ENCODE measurements around the gene SMCO3.

The SMCO3 gene

DNA sequence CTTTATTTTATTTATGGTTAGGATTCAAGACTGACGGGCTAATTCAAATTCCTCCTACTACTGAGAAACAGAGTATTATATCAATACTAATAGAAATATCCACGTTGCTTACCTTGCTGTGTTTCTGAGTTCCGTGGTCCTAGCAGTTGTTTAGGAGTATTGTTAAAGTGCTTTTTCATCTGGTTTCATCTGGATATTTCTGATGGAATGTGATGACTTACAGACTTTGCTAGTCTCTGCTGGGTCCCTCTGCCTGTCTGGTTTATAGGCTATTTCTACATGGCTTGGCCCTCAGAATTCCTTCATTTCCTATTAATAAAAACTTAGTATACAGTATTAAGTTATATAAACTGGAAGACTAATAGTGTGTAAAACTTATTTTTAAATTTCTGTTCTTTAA lies at the start of gene SMCO3:
Gene SMCO3 (minus strand): TSS at position 169 of the 400 bp plus-strand sequence. CDS start 7,502 bp downstream, outside the sequence.
- no peak for DNase-seq

- DNase-seq = no peak
These were observed 46.5 kb upstream of the SMCO3 start for GRCh38 chr12:14860490-14860889.

DNA sequence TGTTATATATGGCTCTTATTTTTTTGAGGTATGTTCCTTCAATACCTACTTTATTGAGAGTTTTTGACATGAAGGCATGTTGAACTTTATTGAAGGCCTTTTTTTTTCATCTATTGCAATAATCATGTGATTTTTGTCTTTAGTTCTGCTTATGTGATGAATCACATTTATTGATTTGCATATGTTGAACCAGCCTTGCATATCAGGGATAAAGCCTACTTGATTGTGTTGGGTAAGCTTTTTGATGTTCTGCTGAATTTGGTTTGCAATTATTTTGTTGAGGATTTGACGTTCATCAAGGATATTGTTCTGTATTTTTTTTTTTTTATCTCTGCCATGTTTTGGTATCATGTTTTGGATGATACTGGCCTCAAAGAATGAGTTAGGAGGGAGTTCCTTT lies 44.5 kb upstream of the SMCO3 start:
- DNase-seq = no peak

- DNase-seq = no peak
These were observed 40.7 kb upstream of the SMCO3 start for GRCh38 chr12:14854586-14855183.

- no peak for DNase-seq
These were observed 40.0 kb upstream of the SMCO3 start for GRCh38 chr12:14853961-14854360.

DNA sequence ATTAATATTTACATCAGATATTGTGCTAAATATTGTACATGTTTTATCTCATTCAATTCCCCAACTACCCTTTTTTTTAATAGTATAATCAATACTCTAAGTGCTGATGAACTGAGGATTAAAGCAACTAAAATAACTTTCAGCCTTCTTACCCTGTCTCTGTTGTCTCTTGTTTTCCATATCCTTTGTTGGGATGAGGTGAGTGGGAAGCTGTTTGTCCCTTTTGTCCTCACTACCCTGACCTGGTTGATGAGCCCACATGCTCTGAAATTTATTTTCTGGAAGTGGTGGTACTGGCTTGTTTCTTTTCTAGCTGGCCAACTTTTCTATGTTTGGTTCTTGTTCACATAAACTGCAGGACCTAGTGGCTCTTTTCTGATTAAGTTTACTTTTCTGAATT lies 38.9 kb upstream of the SMCO3 start:
- no peak for DNase-seq

DNA sequence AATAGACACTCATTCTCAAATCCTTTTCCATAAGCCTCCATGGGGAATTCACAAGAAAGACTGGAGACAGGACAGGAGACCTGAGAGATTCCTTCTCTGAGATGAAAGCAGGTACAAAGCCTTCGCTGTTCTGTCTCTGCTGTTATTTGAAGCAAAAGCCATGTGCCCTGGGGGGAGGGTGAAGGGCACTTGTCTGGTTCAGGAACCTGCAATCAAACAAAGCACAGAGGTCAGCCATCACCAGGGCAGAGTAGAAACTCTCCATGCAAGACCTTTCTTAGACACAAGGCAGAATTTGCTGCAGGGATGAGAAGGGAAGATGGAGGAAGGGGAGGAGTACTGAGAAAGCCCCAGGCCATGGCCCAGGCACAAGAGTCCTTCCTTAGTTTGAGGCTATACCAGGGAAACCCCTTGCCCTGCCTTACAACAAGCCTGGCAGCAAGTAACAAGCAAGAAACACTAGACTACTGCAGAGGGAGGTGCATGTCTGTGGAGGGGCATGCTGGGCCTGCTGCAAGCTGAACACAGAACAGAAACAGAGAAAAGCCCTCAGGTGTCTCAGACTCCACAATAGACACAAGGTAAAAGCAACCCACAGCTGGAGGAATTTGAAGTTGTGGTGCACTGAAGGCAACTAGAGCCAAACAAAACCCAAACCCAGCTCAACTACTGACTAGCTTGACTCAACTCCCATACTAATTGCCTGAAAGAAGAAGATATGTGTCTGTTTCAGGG lies 37.1 kb upstream of the SMCO3 start:
- no peak for DNase-seq

DNA sequence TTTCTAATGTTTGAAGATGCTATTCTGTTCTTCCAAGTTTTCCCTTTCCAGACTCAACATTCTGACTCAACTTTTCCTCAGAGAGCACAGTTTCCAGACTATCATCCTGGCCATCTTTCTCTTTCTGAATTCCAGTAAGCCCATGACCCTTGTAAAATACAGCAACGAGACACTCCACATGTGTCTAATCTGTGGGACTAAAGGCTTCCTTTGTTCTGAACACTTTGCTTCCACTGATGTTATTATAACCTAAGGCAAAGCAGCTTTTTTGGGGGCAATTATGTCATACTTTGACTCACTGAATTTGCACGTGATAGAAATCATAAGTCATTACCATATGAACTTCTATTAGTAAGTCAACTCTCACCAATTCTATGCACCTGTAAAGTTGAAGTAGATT lies 35.7 kb upstream of the SMCO3 start:
- DNase-seq = no peak

GRCh38 chr12:14846876-14847580 lies 33.0 kb upstream of the SMCO3 start:
- DNase-seq = no peak

- DNase-seq = no peak
These were observed 32.1 kb upstream of the SMCO3 start for GRCh38 chr12:14846042-14846587.

DNA sequence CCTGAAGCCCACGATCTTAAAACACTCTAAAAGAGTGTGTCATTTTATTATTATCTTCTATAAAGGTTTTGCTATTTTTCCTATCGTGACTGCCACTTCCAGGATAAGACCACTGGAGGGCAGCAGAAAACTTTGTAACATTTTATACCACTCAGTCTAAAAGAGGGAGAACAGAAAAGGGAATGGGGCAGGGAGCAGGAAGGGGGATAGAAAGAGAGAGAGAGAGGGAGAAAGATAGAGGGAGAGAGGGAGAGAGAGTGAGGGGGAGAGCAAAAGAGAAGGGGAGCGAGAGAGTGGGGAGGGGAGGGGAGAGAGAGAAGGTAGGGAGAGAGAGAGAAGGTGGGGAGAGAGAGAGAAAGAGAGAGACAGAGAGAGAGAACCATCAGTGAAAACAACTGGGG lies 31.4 kb upstream of the SMCO3 start:
- DNase-seq = peak; percentile 15

DNA sequence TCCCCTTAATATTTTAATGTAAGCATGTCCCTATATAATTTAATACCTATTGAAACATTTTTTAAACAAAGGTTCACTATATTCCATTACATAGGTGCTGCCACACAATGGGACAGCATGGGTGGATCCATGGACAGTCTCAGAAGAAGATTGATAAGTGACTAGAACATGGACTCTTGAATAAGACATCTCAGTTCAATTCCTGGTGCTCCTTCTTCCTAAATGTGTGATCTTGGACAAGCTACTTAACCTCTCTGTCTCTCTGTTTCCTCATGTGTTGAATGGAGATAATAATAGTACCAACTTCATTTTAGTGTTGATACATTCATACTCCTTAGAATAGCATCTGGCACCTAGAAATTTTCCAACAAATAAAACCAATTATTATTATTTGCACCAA lies 30.4 kb upstream of the SMCO3 start:
- no peak for DNase-seq

GRCh38 chr12:14843425-14843887 lies 29.5 kb upstream of the SMCO3 start, which contains the start of gene ART4:
Gene ART4, minus strand, starts transcription at chr12:14843526. Its CDS starts 413 bp downstream, at chr12:14843113.
- DNase-seq = no peak

DNA sequence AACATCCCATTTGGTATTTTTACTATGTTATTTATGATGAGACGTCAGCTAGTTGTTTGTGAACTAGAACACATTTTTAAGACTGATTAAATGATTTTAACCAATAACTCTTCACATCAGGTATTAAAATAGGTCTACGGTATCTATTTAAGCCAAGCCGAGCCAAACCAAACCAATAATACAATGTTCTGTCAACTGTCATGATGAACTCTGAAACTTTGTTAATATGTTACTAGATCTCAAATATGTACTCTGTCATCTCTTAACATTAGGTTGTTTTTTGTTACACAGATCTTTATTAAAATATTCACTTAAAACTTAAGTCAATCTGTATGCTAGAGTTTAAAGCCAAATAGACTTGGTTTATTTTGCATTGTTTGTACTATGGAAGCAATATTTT lies 28.3 kb upstream of the SMCO3 start:
- no peak for DNase-seq

- peak; percentile 11 for DNase-seq
These were observed 27.8 kb upstream of the SMCO3 start for GRCh38 chr12:14841761-14842160.

- no peak for DNase-seq
These were observed 26.6 kb upstream of the SMCO3 start for GRCh38 chr12:14840616-14841015.

DNA sequence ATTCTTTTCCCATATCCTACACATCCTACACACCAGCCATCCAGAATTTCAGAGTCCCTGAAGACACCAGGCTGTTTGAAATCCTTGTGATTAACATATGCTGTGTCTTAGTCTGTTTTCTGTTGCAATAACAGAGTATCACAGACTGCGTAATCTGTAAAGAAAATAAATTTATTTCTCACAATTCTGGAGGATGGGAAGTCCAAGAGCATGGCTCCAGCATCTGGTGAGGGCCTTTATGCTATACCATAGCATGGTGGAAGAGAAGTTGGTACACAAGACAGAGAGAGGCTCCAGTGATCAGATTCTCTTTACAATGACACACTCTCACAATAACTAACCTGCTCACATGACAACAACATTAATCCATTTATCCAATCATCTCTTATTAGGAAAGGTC lies 25.3 kb upstream of the SMCO3 start:
- DNase-seq = no peak

- DNase-seq = no peak
These were observed 22.6 kb upstream of the SMCO3 start for GRCh38 chr12:14836336-14837210.

GRCh38 chr12:14834509-14834908 lies 20.5 kb upstream of the SMCO3 start:
- no peak for DNase-seq

DNA sequence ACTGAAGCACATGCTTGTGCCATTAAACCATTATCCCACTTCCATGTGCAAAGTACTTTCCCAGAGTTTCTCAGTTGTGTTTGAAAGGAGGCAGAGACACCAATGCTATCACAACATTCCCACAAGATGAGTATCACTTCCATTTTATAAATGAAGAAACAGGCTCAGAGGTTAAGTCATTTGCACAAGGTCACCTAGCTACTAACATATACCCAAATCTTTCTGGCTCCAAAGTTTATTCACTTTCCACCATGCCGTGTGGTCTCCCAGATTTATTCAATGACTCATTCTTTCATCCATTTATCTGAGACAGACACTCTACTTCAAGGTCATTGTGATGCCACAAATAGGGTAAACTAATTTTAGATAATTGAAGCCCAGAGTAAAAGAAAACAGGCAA lies 20.0 kb upstream of the SMCO3 start:
- DNase-seq = no peak

DNA sequence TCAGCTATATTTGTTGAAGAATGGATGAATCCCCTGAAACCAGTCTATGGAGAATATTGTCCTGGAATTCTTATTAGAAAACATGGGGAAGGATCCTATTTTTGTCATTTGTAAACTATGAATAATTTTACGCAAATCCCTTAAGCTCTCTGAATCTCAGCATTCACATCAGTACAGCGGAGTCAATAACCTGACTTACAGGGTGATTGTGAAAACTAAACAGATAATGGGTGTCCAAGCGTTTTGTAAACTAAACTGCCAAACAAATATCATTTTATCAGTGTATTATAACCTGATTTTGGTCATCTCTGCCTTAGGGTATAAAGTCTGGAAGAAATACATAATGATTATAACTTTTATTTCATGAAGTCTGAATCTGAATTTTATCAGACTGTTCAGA lies 19.4 kb upstream of the SMCO3 start:
- no peak for DNase-seq

DNA sequence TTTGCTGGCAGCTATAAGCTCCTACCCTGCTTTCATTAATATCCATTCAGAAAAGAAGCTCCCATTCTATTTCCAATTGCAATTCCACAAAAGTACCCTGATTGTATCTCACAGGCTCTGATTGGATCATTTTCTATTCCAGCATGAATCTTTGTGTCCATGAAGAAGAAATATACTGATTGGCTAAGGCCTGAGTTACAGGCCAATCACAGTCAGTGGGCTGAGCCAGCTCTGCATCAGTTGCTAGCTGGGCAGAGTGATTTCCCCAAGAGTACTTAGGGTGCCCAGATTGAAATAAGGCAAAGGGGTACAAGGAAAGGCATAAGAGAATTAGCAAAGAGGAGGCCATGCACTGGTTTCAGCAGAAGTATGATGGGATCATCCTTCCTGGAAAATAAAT lies 14.9 kb upstream of the SMCO3 start:
- DNase-seq = no peak

GRCh38 chr12:14827043-14827442 lies 13.1 kb upstream of the SMCO3 start:
- no peak for DNase-seq

All from 8988T (cell line).